22Rv1 (cell line): ENCODE data around the gene TGFBR3.

ENCODE experiments used
- H3K27ac ChIP-seq: fragments of 450-650 bp; 2 replicates; pipeline ENCODE4 v1.5.1; 2017
- ZFX ChIP-seq: fragments of 450-650 bp; IDR thresholded peaks from 2 replicates; pipeline ENCODE4 v1.6.1; 2017; ENCODE audit warnings: antibody characterized with exemption, borderline replicate concordance
- TF ChIP-seq, protein P1 (sequence below): fragments of 450-650 bp; IDR thresholded peaks from 2 replicates; pipeline ENCODE4 v1.5.1; 2017; ENCODE audit warnings: mild to moderate bottlenecking

The TGFBR3 gene

DNA sequence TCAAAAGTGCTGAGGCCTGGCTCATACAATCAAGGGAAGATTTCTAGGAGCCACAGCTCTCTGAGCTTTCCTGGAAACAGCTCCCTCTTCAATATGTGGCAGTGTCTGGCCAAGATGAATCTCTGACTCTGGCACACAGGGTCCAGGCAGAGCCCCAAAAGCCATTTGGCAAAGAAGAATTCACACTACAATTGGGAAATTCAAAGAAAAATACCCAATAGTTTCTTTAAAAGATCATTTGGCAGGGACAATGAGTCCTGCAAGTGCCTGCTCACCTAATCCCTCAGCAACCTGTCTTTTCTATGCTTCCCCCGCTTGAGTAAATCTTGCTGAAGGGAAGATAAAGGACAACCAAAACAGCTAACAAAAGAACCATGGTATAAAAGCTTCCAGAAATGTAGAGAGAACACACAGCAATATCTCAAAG, 124.6 kb downstream of the TGFBR3 start:
- H3K27ac ChIP-seq = no peak overlapping the region

GRCh38 chr1:91760512-91760911, 125.4 kb downstream of the TGFBR3 start:
- H3K27ac ChIP-seq = no peak overlapping the region
- no peak for TF ChIP-seq ZFX
- TF ChIP-seq, protein P1, sequence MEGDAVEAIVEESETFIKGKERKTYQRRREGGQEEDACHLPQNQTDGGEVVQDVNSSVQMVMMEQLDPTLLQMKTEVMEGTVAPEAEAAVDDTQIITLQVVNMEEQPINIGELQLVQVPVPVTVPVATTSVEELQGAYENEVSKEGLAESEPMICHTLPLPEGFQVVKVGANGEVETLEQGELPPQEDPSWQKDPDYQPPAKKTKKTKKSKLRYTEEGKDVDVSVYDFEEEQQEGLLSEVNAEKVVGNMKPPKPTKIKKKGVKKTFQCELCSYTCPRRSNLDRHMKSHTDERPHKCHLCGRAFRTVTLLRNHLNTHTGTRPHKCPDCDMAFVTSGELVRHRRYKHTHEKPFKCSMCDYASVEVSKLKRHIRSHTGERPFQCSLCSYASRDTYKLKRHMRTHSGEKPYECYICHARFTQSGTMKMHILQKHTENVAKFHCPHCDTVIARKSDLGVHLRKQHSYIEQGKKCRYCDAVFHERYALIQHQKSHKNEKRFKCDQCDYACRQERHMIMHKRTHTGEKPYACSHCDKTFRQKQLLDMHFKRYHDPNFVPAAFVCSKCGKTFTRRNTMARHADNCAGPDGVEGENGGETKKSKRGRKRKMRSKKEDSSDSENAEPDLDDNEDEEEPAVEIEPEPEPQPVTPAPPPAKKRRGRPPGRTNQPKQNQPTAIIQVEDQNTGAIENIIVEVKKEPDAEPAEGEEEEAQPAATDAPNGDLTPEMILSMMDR = no peak

More for the DNA sequence above, 124.6 kb downstream of the TGFBR3 start:
- TF ChIP-seq, protein P1 = no peak
- no peak for TF ChIP-seq ZFX

- no peak overlapping the region for H3K27ac ChIP-seq
- no peak for TF ChIP-seq ZFX
- TF ChIP-seq, protein P1 = no peak
Observed at GRCh38 chr1:91759076-91759475, 126.9 kb downstream of the TGFBR3 start.

DNA sequence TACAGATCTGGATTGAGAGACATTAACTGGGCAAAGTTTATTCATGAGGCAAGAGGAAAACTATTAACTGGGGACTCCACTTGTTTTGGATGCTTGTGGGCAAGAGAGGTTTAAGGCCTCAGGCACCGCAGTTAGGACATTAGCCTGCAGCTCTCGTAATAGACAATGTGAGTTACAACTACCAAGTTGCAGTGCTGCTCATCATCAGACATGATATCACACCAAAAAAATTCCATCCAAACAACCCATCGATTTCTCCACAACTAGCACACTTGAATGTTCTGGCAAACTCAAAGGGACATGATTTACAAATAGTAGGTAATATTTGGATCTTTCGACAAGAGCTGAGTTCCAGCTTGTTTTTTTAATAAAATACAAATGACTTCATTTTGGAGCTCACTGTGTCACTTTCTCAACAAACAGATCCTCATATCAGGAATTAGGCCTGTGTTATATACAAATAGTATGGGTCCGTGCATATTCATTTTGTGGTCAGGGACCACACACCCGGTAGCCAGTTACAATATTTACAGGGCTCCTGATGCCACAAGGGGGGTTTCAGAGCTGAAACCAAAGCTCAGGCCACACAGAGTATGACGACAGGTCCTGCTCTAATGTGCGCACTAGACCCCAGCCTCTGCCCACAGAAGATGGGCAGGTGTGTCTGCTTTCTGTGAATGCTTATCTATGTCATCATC, 128.0 kb downstream of the TGFBR3 start:
- no peak for TF ChIP-seq ZFX
- TF ChIP-seq, protein P1 = no peak

GRCh38 chr1:91755702-91756287, 130.2 kb downstream of the TGFBR3 start:
- no peak overlapping the region for H3K27ac ChIP-seq
- TF ChIP-seq, protein P1 = no peak
- no peak for TF ChIP-seq ZFX

More for the DNA sequence above, 128.0 kb downstream of the TGFBR3 start:
- no peak overlapping the region for H3K27ac ChIP-seq

DNA sequence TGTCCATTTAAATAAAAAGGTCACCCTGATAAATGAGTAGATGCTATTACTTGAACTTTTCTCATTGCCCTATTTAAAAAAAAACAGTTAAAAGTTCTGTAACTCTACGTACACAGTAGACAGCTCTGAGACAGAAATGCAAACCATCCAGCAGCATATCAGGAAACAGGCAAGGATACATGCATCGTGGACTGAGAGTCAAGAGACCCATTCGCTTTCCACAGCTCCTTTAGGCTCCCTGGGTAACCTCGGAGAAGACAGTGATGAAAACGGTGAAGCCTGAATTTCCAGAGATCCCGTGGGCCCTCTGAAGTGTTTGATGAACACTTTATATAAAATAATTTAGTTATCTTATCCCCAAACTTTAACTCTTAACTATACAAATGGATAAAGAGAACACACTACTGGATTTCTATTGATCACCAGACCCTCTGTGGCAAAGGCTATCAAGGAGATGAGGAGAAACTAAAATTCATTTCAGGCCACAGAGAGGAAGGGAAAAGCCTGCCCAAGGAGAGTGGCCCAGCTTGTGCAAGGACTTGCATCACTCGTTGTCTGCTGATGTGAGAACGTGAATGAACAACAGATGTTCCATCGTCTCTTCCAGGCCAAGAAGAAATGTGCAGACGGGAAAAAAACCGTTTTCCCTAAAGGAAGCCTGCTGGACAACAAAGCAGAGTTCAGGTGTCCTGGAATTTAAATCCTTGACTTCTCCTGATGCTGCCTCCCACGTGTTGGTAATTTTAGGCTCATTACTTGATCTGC, 131.0 kb downstream of the TGFBR3 start:
- TF ChIP-seq, protein P1 = no peak
- TF ChIP-seq ZFX = no peak
- H3K27ac ChIP-seq = no peak overlapping the region
